ENCODE measurements around the gene OBP2B. TPM values are rescaled to one million over a fixed set of nuclear protein-coding genes. Genes with fewer than 3 reads are reported as not detected.
"Not testable (repeated sequence)": the region's sequence is repeated elsewhere in the genome, so short reads cannot be mapped to it uniquely, and the experiment has no call there.

Gene OBP2B
- total RNA-seq, 1 donor = not detected

- H3K4me3 ChIP-seq (ENCODE audit: low read depth, low read length) = no peak overlapping the region
- no peak for TF ChIP-seq CTCF (IDR thresholded peaks at IDR 0.05; ENCODE audit: insufficient read depth, low read length)
- DNase-seq (ENCODE audit: low read depth) = no peak
Measured at GRCh38 chr9:133180953-133181352, 28.1 kb downstream of the OBP2B start.

GRCh38 chr9:133173056-133173455 is 36.0 kb downstream of the OBP2B start:
- H3K4me3 ChIP-seq (ENCODE audit: low read depth, low read length) = no peak overlapping the region
- no peak for DNase-seq (ENCODE audit: low read depth)
- no peak for TF ChIP-seq CTCF (IDR thresholded peaks at IDR 0.05; ENCODE audit: insufficient read depth, low read length)

- no peak for DNase-seq (ENCODE audit: low read depth)
- no peak overlapping the region for H3K4me3 ChIP-seq (ENCODE audit: low read depth, low read length)
- TF ChIP-seq CTCF (IDR thresholded peaks at IDR 0.05; ENCODE audit: insufficient read depth, low read length) = no peak
Measured at GRCh38 chr9:133171161-133171961, 37.7 kb downstream of the OBP2B start.

GRCh38 chr9:133170716-133171115 is 38.3 kb downstream of the OBP2B start:
- TF ChIP-seq CTCF (IDR thresholded peaks at IDR 0.05; ENCODE audit: insufficient read depth, low read length) = no peak
- no peak for DNase-seq (ENCODE audit: low read depth)
- H3K4me3 ChIP-seq (ENCODE audit: low read depth, low read length) = no peak overlapping the region

- DNase-seq (ENCODE audit: low read depth); H3K4me3 ChIP-seq (ENCODE audit: low read depth, low read length): not testable (repeated sequence)
Measured at GRCh38 chr9:133169687-133170086, 39.4 kb downstream of the OBP2B start.

GRCh38 chr9:133169102-133169501 is 39.9 kb downstream of the OBP2B start:
- no peak overlapping the region for H3K4me3 ChIP-seq (ENCODE audit: low read depth, low read length)
- no peak for TF ChIP-seq CTCF (IDR thresholded peaks at IDR 0.05; ENCODE audit: insufficient read depth, low read length)
- DNase-seq (ENCODE audit: low read depth) = no peak

GRCh38 chr9:133168432-133168831 is 40.6 kb downstream of the OBP2B start:
- no peak for DNase-seq (ENCODE audit: low read depth)
- no peak for TF ChIP-seq CTCF (IDR thresholded peaks at IDR 0.05; ENCODE audit: insufficient read depth, low read length)
- H3K4me3 ChIP-seq (ENCODE audit: low read depth, low read length) = no peak overlapping the region
